Measurements from ENCODE around the gene TENM3.

DNA sequence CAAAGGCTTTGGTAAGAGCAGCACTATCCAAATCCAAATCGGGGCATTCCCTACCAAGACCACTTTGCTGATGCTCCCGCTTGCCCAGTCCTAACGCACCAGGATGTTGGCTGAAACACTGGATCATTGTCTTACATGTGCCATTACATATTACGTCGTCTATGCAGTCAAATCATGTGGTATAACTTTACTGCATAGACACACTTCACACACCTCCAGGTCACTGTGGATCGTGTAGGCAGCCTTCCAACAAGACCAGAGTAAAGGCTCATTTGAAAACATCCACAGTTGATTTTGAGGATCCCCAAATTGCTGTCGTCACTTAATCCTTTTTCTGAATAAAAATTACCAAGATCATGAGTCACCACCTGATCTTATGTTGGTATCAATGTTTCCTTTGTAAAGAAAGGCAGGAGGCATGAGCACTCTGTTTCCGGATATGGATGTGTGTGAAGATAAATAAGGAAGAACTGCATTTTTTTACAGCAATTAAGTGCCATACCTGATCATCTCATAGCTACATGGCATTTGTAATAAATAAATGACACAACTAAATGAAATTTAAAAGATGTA lies 18.5 kb downstream of the TENM3 start:
- TF ChIP-seq FOXP2 (optimal IDR thresholded peaks at IDR 0.05; ENCODE audit: control extremely low read depth, extremely low read length, insufficient read depth) = no peak
- TF ChIP-seq EZH2 (IDR thresholded peaks at IDR 0.05) = no peak
